GM10266 (cell line): Measurements from ENCODE around the gene CFAP100.

ENCODE experiments used
- DNase-seq: peaks from one replicate; pipeline ENCODE4 v3.0.0; 2012; ENCODE audit errors: extremely low spot score
- TF ChIP-seq, protein P1 (sequence below): IDR thresholded peaks from 2 replicates; pipeline ENCODE4 v1.5.1; 2012; ENCODE audit warnings: mild to moderate bottlenecking, low read depth; ENCODE audit not compliant: control insufficient read depth, insufficient read depth; ENCODE audit errors: missing control alignments

CFAP100 gene

DNA sequence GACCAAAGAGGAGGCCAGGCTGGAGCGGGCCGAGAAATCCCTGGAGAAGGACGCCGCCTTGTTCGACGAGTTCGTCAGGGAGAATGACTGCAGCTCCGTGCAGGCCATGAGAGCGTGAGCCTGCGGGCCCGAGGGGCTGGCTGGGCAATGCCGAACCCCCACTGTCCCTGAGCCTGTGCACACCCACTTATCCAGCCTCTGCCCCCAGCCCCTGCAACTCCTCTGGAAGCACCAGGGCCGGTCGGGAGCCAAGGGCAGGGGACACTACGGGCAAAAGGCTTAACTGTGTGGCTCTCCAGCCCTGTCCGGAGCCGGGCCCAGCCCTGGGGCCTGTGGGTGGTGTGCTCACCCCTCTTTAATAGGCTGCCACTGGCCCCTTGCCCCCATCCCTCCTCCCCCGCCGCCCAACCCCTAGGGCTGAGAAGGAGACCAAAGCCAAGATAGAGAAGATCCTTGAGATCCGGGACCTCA, 24.0 kb downstream of the CFAP100 start:
- no peak for DNase-seq
- TF ChIP-seq, protein P1, sequence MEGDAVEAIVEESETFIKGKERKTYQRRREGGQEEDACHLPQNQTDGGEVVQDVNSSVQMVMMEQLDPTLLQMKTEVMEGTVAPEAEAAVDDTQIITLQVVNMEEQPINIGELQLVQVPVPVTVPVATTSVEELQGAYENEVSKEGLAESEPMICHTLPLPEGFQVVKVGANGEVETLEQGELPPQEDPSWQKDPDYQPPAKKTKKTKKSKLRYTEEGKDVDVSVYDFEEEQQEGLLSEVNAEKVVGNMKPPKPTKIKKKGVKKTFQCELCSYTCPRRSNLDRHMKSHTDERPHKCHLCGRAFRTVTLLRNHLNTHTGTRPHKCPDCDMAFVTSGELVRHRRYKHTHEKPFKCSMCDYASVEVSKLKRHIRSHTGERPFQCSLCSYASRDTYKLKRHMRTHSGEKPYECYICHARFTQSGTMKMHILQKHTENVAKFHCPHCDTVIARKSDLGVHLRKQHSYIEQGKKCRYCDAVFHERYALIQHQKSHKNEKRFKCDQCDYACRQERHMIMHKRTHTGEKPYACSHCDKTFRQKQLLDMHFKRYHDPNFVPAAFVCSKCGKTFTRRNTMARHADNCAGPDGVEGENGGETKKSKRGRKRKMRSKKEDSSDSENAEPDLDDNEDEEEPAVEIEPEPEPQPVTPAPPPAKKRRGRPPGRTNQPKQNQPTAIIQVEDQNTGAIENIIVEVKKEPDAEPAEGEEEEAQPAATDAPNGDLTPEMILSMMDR = no peak

DNA sequence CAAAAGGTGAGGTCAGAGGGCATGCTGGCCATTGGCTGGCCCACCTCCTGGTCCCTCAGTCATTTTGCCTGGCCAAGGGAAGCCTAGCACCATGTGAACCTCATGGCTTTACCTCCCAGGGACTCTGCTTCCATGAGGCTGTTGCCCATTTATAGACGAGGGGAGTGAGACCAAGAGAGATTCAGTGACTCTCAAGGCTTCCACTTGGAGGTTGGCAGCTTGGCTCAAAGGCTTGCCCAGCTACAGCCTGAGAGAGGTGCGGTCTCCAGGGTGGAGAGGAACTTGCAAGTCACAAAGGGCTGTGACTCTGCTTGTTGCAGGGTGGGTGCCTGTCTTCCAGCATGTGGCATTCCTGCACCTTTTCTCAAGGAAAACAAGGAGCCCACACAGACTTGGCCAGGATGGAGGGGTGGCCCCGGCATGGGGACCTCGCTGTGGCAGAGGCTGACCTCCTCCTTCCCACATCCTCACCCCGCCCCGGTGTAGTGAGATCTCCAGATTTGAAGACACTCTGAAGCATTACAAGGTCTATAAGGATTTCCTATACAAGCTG, 24.5 kb downstream of the CFAP100 start:
- DNase-seq = no peak
- TF ChIP-seq, protein P1 = no peak

DNA sequence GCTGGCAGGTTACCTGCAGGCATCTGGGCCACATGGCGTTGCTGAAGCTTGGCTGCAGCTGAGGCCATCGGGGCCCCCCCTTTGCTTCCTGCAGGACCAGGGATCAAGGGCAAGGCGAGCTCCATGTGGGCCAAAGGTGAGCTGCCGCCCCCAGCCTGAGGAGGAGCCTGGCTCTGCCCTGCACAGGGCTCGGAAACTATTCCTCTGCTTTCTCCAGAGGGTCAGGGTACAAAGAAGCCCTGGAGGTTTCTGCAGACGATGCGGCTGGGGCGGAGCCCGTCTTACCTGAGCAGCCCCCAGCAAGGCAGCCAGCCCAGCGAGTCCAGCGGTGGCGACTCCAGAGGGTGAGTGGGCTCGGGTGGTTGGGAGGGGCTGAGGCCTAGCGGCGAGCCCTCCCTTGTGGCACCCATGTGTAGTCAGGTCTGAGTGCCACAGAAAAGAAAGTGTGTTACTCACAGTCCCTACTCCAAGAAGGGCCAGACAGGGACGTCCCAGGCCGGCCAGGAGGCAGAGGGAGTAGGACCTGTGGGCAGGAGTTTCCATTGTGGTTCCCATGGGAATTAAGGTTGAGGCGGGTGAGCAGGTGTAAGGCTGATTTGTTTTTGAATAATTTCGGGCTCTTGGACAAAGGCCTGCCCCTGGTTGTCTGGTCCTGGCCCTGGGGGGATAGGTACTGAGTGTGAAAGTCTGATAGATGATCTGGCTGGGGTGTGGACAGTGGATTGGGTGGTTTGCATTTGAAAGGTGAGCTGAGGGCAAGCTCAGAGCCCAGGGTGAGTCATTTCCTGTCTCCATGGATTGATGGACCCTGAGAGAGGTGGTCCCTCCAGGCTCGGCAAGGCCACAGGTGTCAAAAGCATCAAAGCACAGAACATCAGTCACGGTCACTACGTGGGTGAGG, 25.4 kb downstream of the CFAP100 start:
- TF ChIP-seq, protein P1 = no peak
- no peak for DNase-seq

DNA sequence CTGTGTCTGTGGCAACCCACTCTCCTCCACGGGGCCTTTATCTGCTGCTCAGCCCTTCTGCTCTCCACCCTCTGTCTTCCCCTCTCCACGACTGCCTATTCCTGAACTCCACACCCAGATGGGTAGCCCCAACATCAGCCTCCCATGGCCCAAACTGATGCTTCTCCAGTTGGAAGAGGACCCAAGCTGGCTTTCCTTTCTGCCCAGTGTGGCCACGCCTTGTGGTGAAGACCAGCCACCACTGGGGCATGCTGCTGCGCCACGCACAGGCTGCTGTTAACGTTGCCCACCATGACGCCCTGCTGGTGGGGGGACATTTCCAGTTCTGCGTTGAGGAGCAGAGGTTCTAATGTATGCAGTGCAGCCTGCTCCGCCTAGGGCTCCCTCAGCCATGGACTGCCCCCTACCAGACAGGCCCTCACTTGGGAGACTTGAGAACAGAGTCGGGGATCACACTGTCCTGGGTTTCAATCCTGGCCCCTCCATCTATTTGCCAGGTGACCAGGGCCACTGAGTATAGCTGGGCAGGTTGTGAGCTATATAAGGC, 26.9 kb downstream of the CFAP100 start:
- no peak for DNase-seq
- TF ChIP-seq, protein P1 = no peak

DNA sequence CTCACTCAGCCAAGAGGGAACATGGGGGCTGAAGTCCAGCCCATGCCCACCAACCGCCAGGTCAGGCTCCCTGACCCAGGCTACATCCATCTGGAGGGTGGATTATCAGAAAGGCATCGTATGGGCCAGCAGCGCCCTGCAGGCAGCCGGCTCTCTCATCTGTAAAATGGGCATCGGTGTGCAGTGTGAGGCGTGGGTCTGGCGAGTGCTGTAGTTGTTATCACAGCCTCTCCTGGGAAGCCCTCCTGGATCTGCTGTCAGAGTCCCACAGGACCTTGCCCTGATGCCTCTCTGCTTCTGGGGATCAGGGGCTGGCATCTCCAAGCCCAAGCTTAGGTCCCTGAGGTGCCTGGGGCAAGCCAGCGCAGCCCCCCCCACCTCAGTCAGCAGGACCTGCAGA, 27.4 kb downstream of the CFAP100 start:
- TF ChIP-seq, protein P1 = no peak
- no peak for DNase-seq

DNA sequence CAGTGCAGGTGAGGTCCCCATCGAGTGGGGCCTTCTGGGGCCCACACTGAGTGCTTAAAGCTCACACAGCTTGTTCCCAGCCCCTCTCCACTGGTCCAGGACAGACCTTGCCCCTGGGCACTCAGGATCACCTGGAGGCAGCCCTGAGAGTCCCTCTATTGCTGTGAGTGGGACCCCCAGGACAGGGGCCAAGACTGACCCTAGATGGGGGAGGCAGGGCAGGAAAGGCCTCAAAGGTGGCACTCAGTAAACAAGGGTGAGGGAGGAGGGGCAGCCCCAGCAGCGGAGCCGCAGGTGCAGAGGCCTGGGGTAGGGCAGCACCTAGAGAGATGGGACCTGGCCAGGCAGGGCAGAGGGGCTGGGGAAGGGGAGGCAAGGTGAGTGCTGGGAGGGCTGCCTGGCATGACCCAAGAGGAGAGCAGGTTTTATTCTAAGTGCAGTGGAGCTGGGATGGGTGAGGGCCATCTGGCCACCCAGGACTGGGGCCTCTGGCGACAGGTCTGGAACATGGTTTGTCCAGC, 27.9 kb downstream of the CFAP100 start:
- DNase-seq = no peak

More for the DNA sequence above, 27.9 kb downstream of the CFAP100 start:
- TF ChIP-seq, protein P1 = no peak
